ENCODE measurements around the gene KCNQ1. TPM values are rescaled to one million over a fixed set of nuclear protein-coding genes. Genes with fewer than 3 reads are reported as not detected.
A peak's percentile ranks its signal among the peaks of the same experiment; 100 is the strongest.

The KCNQ1 gene
- polyA plus RNA-seq, 4 donors: 18.4 to 54.4 (median 21.3) TPM

DNA sequence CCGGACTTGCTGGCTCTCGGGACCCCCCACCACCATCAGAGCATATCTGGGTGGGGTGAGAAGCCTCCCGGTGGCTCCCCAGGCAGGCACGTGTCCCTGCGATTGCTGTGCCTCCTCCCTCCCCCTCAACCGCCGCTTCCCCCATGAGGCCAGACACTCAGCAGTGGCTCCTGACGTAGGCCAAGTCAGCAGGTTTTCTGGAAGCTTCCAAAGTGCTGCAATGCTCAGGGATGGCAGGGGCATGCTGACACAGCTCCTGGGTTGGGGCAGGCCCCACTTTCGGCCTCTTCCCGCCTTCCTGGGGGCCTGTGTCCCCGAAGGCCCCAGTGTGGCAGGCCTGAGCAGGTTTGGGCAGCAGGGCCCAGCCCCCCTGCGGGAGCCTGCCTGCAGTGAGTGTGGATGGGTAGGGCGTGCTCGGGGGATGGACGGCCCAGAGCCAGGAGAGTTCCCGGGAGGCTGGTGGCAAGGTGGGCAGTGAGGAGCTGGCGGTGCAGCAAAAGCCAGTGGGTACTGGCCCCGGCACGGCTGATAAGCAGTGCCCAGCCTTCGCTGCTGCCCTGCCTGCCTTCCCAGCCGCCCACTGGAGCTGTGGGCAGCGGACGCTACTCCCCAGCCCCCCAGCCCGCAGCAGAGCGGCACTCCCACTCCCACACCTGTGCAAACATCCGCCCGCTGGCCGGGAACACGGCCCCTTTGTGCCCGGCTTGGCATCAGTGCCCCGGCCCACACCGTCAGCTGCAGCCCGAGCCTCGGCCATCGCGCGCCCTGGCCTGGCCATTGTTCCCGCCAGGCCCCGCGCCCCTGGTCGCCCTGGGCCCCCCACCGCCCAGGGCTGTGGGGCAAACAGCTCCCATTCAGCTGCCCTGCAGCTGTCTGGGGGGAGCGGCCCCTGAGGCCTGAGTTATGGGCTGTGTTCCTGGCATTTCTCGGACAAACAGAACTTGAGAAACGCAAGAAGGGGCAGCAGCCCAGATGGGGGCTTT lies 130.0 kb downstream of the KCNQ1 start:
- DNase-seq: no peak

GRCh38 chr11:2575591-2576051 lies 130.8 kb downstream of the KCNQ1 start:
- H3K27me3 ChIP-seq (ENCODE audit: control insufficient read depth in 3 of 3, insufficient read depth in 3 of 3, low read length in 3 of 3): no peaks in the 10 kb centered on the region
- FAIRE-seq (no peak), DNase-seq (peak; percentile 73 to 84)
- no peak overlapping the region for H3K4me3 ChIP-seq (ENCODE audit: low read depth in 1 of 3, low read length in 3 of 3)
- peaks cover 0 to 5% of the 10 kb centered on the region in 2 donors for H3K9me3 ChIP-seq (ENCODE audit: control insufficient read depth in 2 of 2, insufficient read depth in 1 of 2, low read depth in 1 of 2, low read length in 1 of 2)
- H3K36me3 ChIP-seq (ENCODE audit: control insufficient read depth in 3 of 3, insufficient read depth in 2 of 3, low read depth in 1 of 3, low read length in 3 of 3): peaks cover 0 to 49% (median 0%) of the 10 kb centered on the region in 3 donors
- H3K4me1 ChIP-seq (ENCODE audit: control insufficient read depth in 3 of 3, insufficient read depth in 2 of 3, low read depth in 1 of 3, low read length in 2 of 3): peaks cover 0 to 44% (median 2%) of the 10 kb centered on the region in 3 donors
- 56 to 78% (median 58%) methylated on average over 17 of the region's 17 CpGs for WGBS, 3 donors
- H3K27ac ChIP-seq (ENCODE audit: low read depth in 1 of 3, low read length in 2 of 3): peak overlapping the region in 1 of 3 donors; percentile 86

More for the DNA sequence above, 130.0 kb downstream of the KCNQ1 start:
- peaks cover 0 to 44% (median 2%) of the 10 kb centered on the region in 3 donors for H3K4me1 ChIP-seq (ENCODE audit: control insufficient read depth in 3 of 3, insufficient read depth in 2 of 3, low read depth in 1 of 3, low read length in 2 of 3)
- H3K27me3 ChIP-seq (ENCODE audit: control insufficient read depth in 3 of 3, insufficient read depth in 3 of 3, low read length in 3 of 3): no peaks in the 10 kb centered on the region
- FAIRE-seq: no peak
- 37 to 75% (median 48%) methylated on average over 36 to 45 of the region's 45 CpGs for WGBS, 3 donors
- H3K27ac ChIP-seq (ENCODE audit: low read depth in 1 of 3, low read length in 2 of 3): peak overlapping the region in 1 of 3 donors; percentile 77
- peaks cover 0 to 12% of the 10 kb centered on the region in 2 donors for H3K9me3 ChIP-seq (ENCODE audit: control insufficient read depth in 2 of 2, insufficient read depth in 1 of 2, low read depth in 1 of 2, low read length in 1 of 2)
- no peak overlapping the region for H3K4me3 ChIP-seq (ENCODE audit: low read depth in 1 of 3, low read length in 3 of 3)
- H3K36me3 ChIP-seq (ENCODE audit: control insufficient read depth in 3 of 3, insufficient read depth in 2 of 3, low read depth in 1 of 3, low read length in 3 of 3): peaks cover 0 to 52% (median 0%) of the 10 kb centered on the region in 3 donors

DNA sequence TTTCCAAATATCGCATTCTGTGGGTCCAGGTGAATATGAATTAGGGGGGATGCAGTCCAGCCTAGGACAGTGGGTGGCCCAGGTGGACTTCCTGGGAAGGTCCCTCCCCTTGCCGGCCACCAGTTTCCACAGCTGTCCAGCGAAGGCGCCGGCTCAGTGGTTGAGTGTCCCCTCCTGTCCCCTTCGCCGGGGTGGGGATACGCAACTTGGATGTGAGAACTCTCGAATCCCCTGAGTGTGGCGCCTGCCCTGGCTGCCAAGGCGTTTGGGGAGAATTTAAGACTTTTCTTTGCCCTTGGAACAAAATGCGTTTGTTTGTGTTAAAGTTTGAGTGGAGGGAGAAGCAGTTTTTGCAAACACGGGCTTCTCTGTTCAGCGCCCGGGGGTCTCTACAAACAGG lies 131.3 kb downstream of the KCNQ1 start:
- H3K27ac ChIP-seq (ENCODE audit: low read depth in 1 of 3, low read length in 2 of 3): peak overlapping the region in 1 of 3 donors; percentile 86
- H3K9me3 ChIP-seq (ENCODE audit: control insufficient read depth in 2 of 2, insufficient read depth in 1 of 2, low read depth in 1 of 2, low read length in 1 of 2): peaks cover 0 to under 1% of the 10 kb centered on the region in 2 donors
- peaks cover 0 to 44% (median 0%) of the 10 kb centered on the region in 3 donors for H3K36me3 ChIP-seq (ENCODE audit: control insufficient read depth in 3 of 3, insufficient read depth in 2 of 3, low read depth in 1 of 3, low read length in 3 of 3)
- WGBS, 3 donors: 90 to 94% (median 93%) methylated on average over 15 of the region's 15 CpGs
- H3K4me3 ChIP-seq (ENCODE audit: low read depth in 1 of 3, low read length in 3 of 3): no peak overlapping the region
- H3K27me3 ChIP-seq (ENCODE audit: control insufficient read depth in 3 of 3, insufficient read depth in 3 of 3, low read length in 3 of 3): no peaks in the 10 kb centered on the region
- H3K4me1 ChIP-seq (ENCODE audit: control insufficient read depth in 3 of 3, insufficient read depth in 2 of 3, low read depth in 1 of 3, low read length in 2 of 3): peaks cover 0 to 44% (median 2%) of the 10 kb centered on the region in 3 donors
- FAIRE-seq (no peak), DNase-seq (no peak)

- Histone ChIP-seq H3K27me3 (ENCODE audit: control insufficient read depth in 3 of 3, insufficient read depth in 3 of 3, low read length in 3 of 3) (no peaks in the 10 kb centered on the region), H3K36me3 (ENCODE audit: control insufficient read depth in 3 of 3, insufficient read depth in 2 of 3, low read depth in 1 of 3, low read length in 3 of 3) (peaks cover 0 to 44% (median 0%) of the 10 kb centered on the region in 3 donors), H3K9me3 (ENCODE audit: control insufficient read depth in 2 of 2, insufficient read depth in 1 of 2, low read depth in 1 of 2, low read length in 1 of 2) (no peaks in the 10 kb centered on the region), H3K27ac (ENCODE audit: low read depth in 1 of 3, low read length in 2 of 3) (peak overlapping the region in 1 of 3 donors; percentile 86), H3K4me3 (ENCODE audit: low read depth in 1 of 3, low read length in 3 of 3) (no peak overlapping the region), H3K4me1 (ENCODE audit: control insufficient read depth in 3 of 3, insufficient read depth in 2 of 3, low read depth in 1 of 3, low read length in 2 of 3) (peaks cover 0 to 44% (median 2%) of the 10 kb centered on the region in 3 donors)
- DNase-seq (no peak), FAIRE-seq (no peak)
- 86 to 95% (median 90%) methylated on average over 14 to 15 of the region's 15 CpGs for WGBS, 3 donors
Observed at GRCh38 chr11:2576549-2576948, 131.7 kb downstream of the KCNQ1 start.

DNA sequence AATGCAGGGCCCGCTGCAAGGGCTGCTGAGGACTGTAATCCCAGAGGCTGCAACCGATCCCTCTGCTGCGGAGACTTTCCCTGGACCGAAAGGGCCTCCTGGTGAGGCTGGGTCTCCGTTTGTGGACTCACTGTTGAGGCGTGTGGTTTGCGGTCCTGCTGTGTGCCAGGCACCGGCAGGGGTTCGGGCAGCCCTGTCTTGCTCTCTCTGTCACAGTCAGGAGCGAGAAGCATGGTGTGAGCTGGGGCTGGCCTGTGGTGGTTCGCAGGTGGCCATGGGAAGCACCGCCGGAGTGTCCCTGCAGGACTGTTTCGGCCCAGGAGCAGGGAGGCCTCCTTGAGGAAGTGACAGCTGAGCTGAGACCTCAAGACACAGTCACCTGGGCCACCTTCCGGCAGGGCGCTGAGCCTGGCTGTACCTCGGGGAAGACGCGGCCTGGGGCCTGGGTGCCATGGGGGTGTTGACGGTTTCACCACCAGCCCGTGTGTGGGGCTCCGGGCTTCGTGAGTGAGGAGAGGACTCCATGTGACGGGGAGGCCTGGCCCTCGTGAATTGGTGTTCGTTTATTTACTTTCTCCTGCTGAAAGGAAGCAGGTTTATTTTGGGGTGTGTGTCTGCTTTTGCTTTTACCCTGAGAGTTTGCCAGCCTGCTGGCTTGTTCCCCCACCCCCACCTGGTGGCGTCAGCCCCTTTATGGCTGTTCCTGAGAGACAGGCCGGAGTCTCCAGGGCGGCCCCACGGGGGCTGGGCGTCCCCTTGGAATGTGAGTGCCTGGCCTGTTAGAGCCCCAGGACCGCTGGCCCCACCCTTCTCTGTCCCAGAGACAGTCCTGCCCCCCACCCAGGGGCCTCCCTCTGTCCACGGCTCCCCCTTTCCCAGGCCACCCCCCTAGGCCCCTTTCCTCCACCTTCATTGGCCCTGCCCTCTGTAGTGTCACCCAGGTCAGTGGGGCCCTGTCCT lies 132.5 kb downstream of the KCNQ1 start:
- WGBS, 3 donors: 89 to 92% (median 90%) methylated on average over 32 to 33 of the region's 33 CpGs
- peaks cover 0 to 38% (median 0%) of the 10 kb centered on the region in 3 donors for H3K36me3 ChIP-seq (ENCODE audit: control insufficient read depth in 3 of 3, insufficient read depth in 2 of 3, low read depth in 1 of 3, low read length in 3 of 3)
- H3K4me1 ChIP-seq (ENCODE audit: control insufficient read depth in 3 of 3, insufficient read depth in 2 of 3, low read depth in 1 of 3, low read length in 2 of 3): peaks cover 0 to 44% (median 2%) of the 10 kb centered on the region in 3 donors
- FAIRE-seq: no peak
- no peaks in the 10 kb centered on the region for H3K27me3 ChIP-seq (ENCODE audit: control insufficient read depth in 3 of 3, insufficient read depth in 3 of 3, low read length in 3 of 3)
- no peak overlapping the region for H3K4me3 ChIP-seq (ENCODE audit: low read depth in 1 of 3, low read length in 3 of 3)
- H3K9me3 ChIP-seq (ENCODE audit: control insufficient read depth in 2 of 2, insufficient read depth in 1 of 2, low read depth in 1 of 2, low read length in 1 of 2): no peaks in the 10 kb centered on the region
- DNase-seq: peak in 1 of 2 donors; percentile 90
- H3K27ac ChIP-seq (ENCODE audit: low read depth in 1 of 3, low read length in 2 of 3): peak overlapping the region in 1 of 3 donors; percentile 86

DNA sequence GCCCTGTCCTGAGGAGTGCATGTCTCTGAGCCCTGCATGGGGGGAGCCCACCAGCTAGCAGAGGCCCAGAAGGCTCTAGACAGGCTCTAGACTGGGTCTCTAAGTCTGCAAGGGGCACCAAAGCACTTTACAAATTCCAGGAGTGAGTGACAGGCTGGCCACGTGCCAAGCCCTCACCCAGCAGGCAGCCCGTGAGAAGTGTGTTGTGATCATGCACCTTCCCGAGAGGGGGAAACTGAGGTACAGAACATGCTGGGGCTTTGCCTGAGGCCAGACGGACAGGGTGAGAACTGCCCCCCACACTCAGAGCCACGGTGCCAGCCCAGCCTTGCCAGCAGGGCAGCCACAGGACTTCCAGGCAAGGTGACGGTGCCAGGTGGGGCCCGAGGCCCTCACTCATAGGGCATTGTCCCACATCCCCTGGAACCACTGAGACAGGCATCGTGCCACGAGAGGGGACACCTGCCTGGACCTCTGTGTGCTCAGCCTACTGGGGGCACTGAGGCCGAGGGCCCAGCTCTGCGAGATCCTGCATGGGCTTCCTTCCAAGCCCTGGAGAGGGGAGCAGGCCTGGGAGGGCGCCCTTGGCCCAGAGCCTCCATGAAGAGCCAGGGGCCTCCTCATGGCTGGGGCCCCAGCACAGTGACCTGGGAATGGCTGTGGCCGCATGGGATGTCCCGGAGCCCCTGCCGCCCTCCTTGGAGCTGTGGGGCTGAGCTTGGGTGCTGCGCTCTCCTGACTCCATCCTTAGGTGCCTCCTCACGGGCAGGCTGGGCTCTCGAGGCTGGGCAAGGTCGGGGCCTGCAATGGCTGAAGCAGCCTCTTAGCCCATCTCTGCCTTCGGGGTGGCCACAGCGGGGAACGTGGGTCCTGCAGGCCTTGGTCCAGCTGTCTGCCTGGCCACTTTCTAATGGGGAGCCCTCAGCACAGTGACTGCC lies 133.5 kb downstream of the KCNQ1 start:
- peak overlapping the region in 1 of 3 donors; percentile 86 for H3K27ac ChIP-seq (ENCODE audit: low read depth in 1 of 3, low read length in 2 of 3)
- peaks cover 0 to 44% (median 2%) of the 10 kb centered on the region in 3 donors for H3K4me1 ChIP-seq (ENCODE audit: control insufficient read depth in 3 of 3, insufficient read depth in 2 of 3, low read depth in 1 of 3, low read length in 2 of 3)
- peaks cover 0 to 33% (median 0%) of the 10 kb centered on the region in 3 donors for H3K36me3 ChIP-seq (ENCODE audit: control insufficient read depth in 3 of 3, insufficient read depth in 2 of 3, low read depth in 1 of 3, low read length in 3 of 3)
- no peaks in the 10 kb centered on the region for H3K27me3 ChIP-seq (ENCODE audit: control insufficient read depth in 3 of 3, insufficient read depth in 3 of 3, low read length in 3 of 3)
- FAIRE-seq (no peak), DNase-seq (no peak)
- WGBS, 3 donors: 90 to 94% (median 90%) methylated on average over 21 to 22 of the region's 22 CpGs
- H3K9me3 ChIP-seq (ENCODE audit: control insufficient read depth in 2 of 2, insufficient read depth in 1 of 2, low read depth in 1 of 2, low read length in 1 of 2): no peaks in the 10 kb centered on the region
- H3K4me3 ChIP-seq (ENCODE audit: low read depth in 1 of 3, low read length in 3 of 3): no peak overlapping the region

DNA sequence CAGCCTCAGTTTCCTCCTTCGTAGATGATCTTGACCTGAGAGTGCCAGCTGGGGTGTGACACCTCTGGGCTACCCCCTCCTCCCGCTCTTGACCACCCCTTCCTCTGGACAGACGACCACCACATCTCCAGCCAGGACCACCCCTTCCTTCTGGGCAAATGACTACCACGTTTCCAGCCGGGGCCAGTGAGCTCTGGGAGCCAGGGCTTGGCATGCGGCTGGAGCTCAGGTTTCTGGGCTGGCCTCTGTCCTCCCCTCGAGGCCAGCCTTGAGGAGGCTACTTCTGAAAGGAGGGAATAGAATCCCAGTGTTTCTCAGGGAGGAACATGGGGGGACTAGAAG lies 134.1 kb downstream of the KCNQ1 start:
- WGBS, 3 donors: 83 to 84% (median 83%) methylated on average over 7 of the region's 7 CpGs
- H3K4me1 ChIP-seq (ENCODE audit: control insufficient read depth in 3 of 3, insufficient read depth in 2 of 3, low read depth in 1 of 3, low read length in 2 of 3): peaks cover 0 to 44% (median 2%) of the 10 kb centered on the region in 3 donors
- H3K27ac ChIP-seq (ENCODE audit: low read depth in 1 of 3, low read length in 2 of 3): no peak overlapping the region
- FAIRE-seq: no peak
- H3K9me3 ChIP-seq (ENCODE audit: control insufficient read depth in 2 of 2, insufficient read depth in 1 of 2, low read depth in 1 of 2, low read length in 1 of 2): no peaks in the 10 kb centered on the region
- no peaks in the 10 kb centered on the region for H3K27me3 ChIP-seq (ENCODE audit: control insufficient read depth in 3 of 3, insufficient read depth in 3 of 3, low read length in 3 of 3)
- no peak for DNase-seq
- H3K4me3 ChIP-seq (ENCODE audit: low read depth in 1 of 3, low read length in 3 of 3): no peak overlapping the region
- peaks cover 0 to 31% (median 0%) of the 10 kb centered on the region in 3 donors for H3K36me3 ChIP-seq (ENCODE audit: control insufficient read depth in 3 of 3, insufficient read depth in 2 of 3, low read depth in 1 of 3, low read length in 3 of 3)

All from small intestine (tissue), 7 donors.